H1 (cell line): ENCODE results near the gene BSCL2. TPM values are rescaled to one million over a fixed set of nuclear protein-coding genes. Genes with fewer than 3 reads are reported as not detected.

Experiments used
- CTCF ChIA-PET: fragments of 300-600 bp; sonication (Branson Sonifier 250); formaldehyde crosslinking; loops from one replicate; lab custom pipeline; 2021; ENCODE audit not compliant: partially characterized antibody; lab: Charles Lee
- POLR2A ChIA-PET: fragments of 300-600 bp; sonication (Branson Sonifier 250); formaldehyde crosslinking; loops from one replicate; lab custom pipeline; 2021; ENCODE audit warnings: inconsistent platforms; ENCODE audit not compliant: partially characterized antibody; lab: Charles Lee
- DNase-seq, 2 experiments: peaks; one replicate each; pipeline versions ENCODE4 v3.0.0 to v3.0.0-alpha.2; 2010 to 2022; ENCODE audit warnings: low spot score in 2 of 2, low read depth in 1 of 2, mixed read lengths in 1 of 2
- FAIRE-seq: peaks from 2 replicates; lab custom pipeline; 2011; peaks lifted over from hg19 to GRCh38; lab: Jason Lieb, UNC
- H2AFZ ChIP-seq: 2 replicates; pipeline ENCODE4 v1.8.1; 2012; ENCODE audit warnings: low read length, inconsistent platforms
- H2AK5ac ChIP-seq: 2 replicates; pipeline ENCODE4 v1.6.1; 2013; ENCODE audit warnings: low read depth, low read length
- H2BK120ac ChIP-seq: replicated peaks from 2 replicates; pipeline ENCODE3; 2013; ENCODE audit warnings: low read depth, low read length, inconsistent platforms
- H2BK12ac ChIP-seq: 2 replicates; pipeline ENCODE4 v1.6.1; 2013; ENCODE audit warnings: low read depth, low read length
- H2BK15ac ChIP-seq: 2 replicates; pipeline ENCODE4 v1.6.1; 2013; ENCODE audit warnings: low read length
- H2BK20ac ChIP-seq: 2 replicates; pipeline ENCODE4 v1.6.1; 2013; ENCODE audit warnings: low read length
- H2BK5ac ChIP-seq: 2 replicates; pipeline ENCODE4 v1.6.1; 2013; ENCODE audit warnings: low read depth, low read length
- H3K14ac ChIP-seq: 2 replicates; pipeline ENCODE4 v1.6.1; 2013; ENCODE audit warnings: inconsistent platforms; ENCODE audit not compliant: insufficient read length
- H3K18ac ChIP-seq: 2 replicates; pipeline ENCODE4 v1.6.1; 2013; ENCODE audit warnings: low read length; ENCODE audit errors: extremely low read depth
- H3K23ac ChIP-seq: 2 replicates; pipeline ENCODE4 v1.6.1; 2013; ENCODE audit warnings: inconsistent platforms; ENCODE audit not compliant: insufficient read length
- H3K23me2 ChIP-seq: 2 replicates; pipeline ENCODE4 v1.6.1; 2013; ENCODE audit warnings: low read depth, low read length
- H3K27ac ChIP-seq: 2 replicates; pipeline ENCODE4 v1.6.1; 2011; ENCODE audit warnings: low read depth, low read length, inconsistent platforms
- H3K27me3 ChIP-seq, 4 experiments: replicated peaks in 1 of 4; 1 replicate in 1 of 4; 2 replicates in 3 of 4; pipeline versions ENCODE4 v1.6.1 to v1.8.1; 2011 to 2013; ENCODE audit warnings: low read length in 3 of 4, mild to moderate bottlenecking in 3 of 4, inconsistent platforms in 2 of 4, mixed read lengths in 2 of 4, moderate library complexity in 1 of 4; ENCODE audit not compliant: control insufficient read depth in 3 of 4, insufficient read depth in 3 of 4; ENCODE audit errors: extremely low read depth in 1 of 4
- H3K36me3 ChIP-seq, 4 experiments: 2 replicates each; pipeline versions ENCODE4 v1.6.1 to v1.8.1; 2011 to 2013; ENCODE audit warnings: mild to moderate bottlenecking in 4 of 4, low read length in 3 of 4, moderate library complexity in 2 of 4, control low read depth in 1 of 4, inconsistent platforms in 1 of 4; ENCODE audit not compliant: insufficient read depth in 4 of 4, control insufficient read depth in 2 of 4
- H3K4ac ChIP-seq: replicated peaks from 2 replicates; pipeline ENCODE3; 2013; ENCODE audit warnings: low read length, low read depth, mixed read lengths, inconsistent platforms; ENCODE audit not compliant: insufficient read length
- H3K4me1 ChIP-seq, 4 experiments: replicated peaks in 1 of 4; 1 replicate in 1 of 4; 2 replicates in 3 of 4; pipeline versions ENCODE4 v1.6.1 to v1.8.1; 2011 to 2013; ENCODE audit warnings: low read length in 3 of 4, inconsistent platforms in 2 of 4, mixed read lengths in 1 of 4; ENCODE audit not compliant: insufficient read depth in 4 of 4, control insufficient read depth in 3 of 4
- H3K4me2 ChIP-seq, 2 experiments: 2 replicates each; pipeline versions ENCODE4 v1.6.1 to v1.8.1; 2011 to 2013; ENCODE audit warnings: low read depth in 2 of 2, low read length in 2 of 2, control low read depth in 1 of 2, inconsistent platforms in 1 of 2, mild to moderate bottlenecking in 1 of 2; ENCODE audit not compliant: insufficient read depth in 1 of 2
- H3K4me3 ChIP-seq, 4 experiments: fragments of 200-600, 300-600 bp in 1 of 4; sonication (generic), shearing (Covaris generic), sonication (Bioruptor Twin) in 1 of 4; 2 replicates each; pipeline versions ENCODE4 v1.5.1 to v1.8.1; 2011 to 2016; ENCODE audit warnings: low read length in 4 of 4, low read depth in 3 of 4, control low read depth in 2 of 4, inconsistent platforms in 2 of 4, mild to moderate bottlenecking in 2 of 4, mixed read lengths in 1 of 4, moderate library complexity in 1 of 4; ENCODE audit not compliant: insufficient read depth in 2 of 4; ENCODE audit errors: extremely low read depth in 1 of 4
- H3K56ac ChIP-seq: replicated peaks from 2 replicates; pipeline ENCODE3; 2013; ENCODE audit warnings: low read depth, mild to moderate bottlenecking, mixed read lengths, low read length, inconsistent platforms; ENCODE audit not compliant: insufficient read length
- H3K79me1 ChIP-seq: 2 replicates; pipeline ENCODE4 v1.6.1; 2013; ENCODE audit warnings: low read depth, low read length, control low read depth
- H3K79me2 ChIP-seq, 2 experiments: 2 replicates each; pipeline versions ENCODE4 v1.6.1 to v1.8.1; 2012 to 2013; ENCODE audit warnings: low read length in 2 of 2, mild to moderate bottlenecking in 2 of 2, inconsistent platforms in 1 of 2; ENCODE audit not compliant: insufficient read depth in 2 of 2, control insufficient read depth in 1 of 2
- H3K9ac ChIP-seq, 4 experiments: replicated peaks in 1 of 4; 1 replicate in 1 of 4; 2 replicates in 3 of 4; pipeline versions ENCODE4 v1.6.1 to v1.8.1; 2011 to 2013; ENCODE audit warnings: low read depth in 3 of 4, low read length in 3 of 4, control low read depth in 2 of 4, mild to moderate bottlenecking in 2 of 4, moderate library complexity in 2 of 4, inconsistent platforms in 1 of 4; ENCODE audit errors: extremely low read depth in 1 of 4
- H3K9me3 ChIP-seq, 2 experiments: 2 replicates each; pipeline versions ENCODE4 v1.6.1 to v1.8.1; 2012 to 2013; ENCODE audit warnings: mild to moderate bottlenecking in 2 of 2, moderate library complexity in 2 of 2, control low read depth in 1 of 2, inconsistent platforms in 1 of 2, low read depth in 1 of 2, low read length in 1 of 2, mixed read lengths in 1 of 2; ENCODE audit not compliant: insufficient read depth in 2 of 2
- H4K20me1 ChIP-seq, 2 experiments: replicated peaks in 1 of 2; 2 replicates each; pipeline versions ENCODE3 to v1.8.1; 2011 to 2013; ENCODE audit warnings: inconsistent platforms in 2 of 2, low read length in 2 of 2, mild to moderate bottlenecking in 1 of 2; ENCODE audit not compliant: insufficient read depth in 2 of 2, control insufficient read depth in 1 of 2
- H4K5ac ChIP-seq: 2 replicates; pipeline ENCODE4 v1.6.1; 2013; ENCODE audit warnings: low read length, low read depth, mixed read lengths, inconsistent platforms; ENCODE audit not compliant: insufficient read length
- H4K8ac ChIP-seq: 2 replicates; pipeline ENCODE4 v1.8.0; 2013; ENCODE audit warnings: mild to moderate bottlenecking, moderate library complexity, low read length, inconsistent platforms; ENCODE audit not compliant: insufficient read depth; ENCODE audit errors: extremely low read depth
- H4K91ac ChIP-seq: replicated peaks from 2 replicates; pipeline ENCODE3; 2013; ENCODE audit warnings: low read length, mixed read lengths, inconsistent platforms; ENCODE audit not compliant: insufficient read length
- CREB1 ChIP-seq: IDR thresholded peaks from 2 replicates; pipeline ENCODE4 v1.6.1; 2012; ENCODE audit warnings: inconsistent platforms
- EP300 ChIP-seq, 2 experiments: IDR thresholded peaks; 1 replicate in 1 of 2; 2 replicates in 1 of 2; pipeline ENCODE4 v1.6.1; 2011 to 2012; ENCODE audit warnings: low read depth in 2 of 2, low read length in 2 of 2, mild to moderate bottlenecking in 2 of 2, borderline replicate concordance in 1 of 2, inconsistent platforms in 1 of 2, moderate library complexity in 1 of 2
- JUND ChIP-seq: IDR thresholded peaks from 2 replicates; pipeline ENCODE4 v1.6.1; 2011; ENCODE audit warnings: mild to moderate bottlenecking, improper control_type of control experiment, low read length
- KDM4A ChIP-seq: IDR thresholded peaks from one replicate; pipeline ENCODE4 v1.7.1; 2012; ENCODE audit warnings: low read depth, mild to moderate bottlenecking, moderate library complexity, low read length, inconsistent platforms; ENCODE audit not compliant: severe bottlenecking
- KDM5A ChIP-seq: fragments of 200-600 bp; IDR thresholded peaks from 2 replicates; pipeline ENCODE4 v1.7.1; 2012; ENCODE audit warnings: mild to moderate bottlenecking, low read length, inconsistent platforms, mixed read lengths
- RNF2 ChIP-seq: fragments of 200-900, 300-1000 bp; sonication (generic); IDR thresholded peaks from 2 replicates; pipeline ENCODE4 v1.7.1; 2016; ENCODE audit warnings: borderline replicate concordance, low read depth, mild to moderate bottlenecking, antibody characterized with exemption, low read length; ENCODE audit not compliant: poor library complexity, severe bottlenecking; ENCODE audit errors: missing control alignments
- SIN3A ChIP-seq, 2 experiments: IDR thresholded peaks in 1 of 2; conservative IDR thresholded peaks in 1 of 2; 2 replicates each; pipeline ENCODE4 v1.6.1; 2011 to 2012; ENCODE audit warnings: low read length in 2 of 2, improper control_type of control experiment in 1 of 2, low read depth in 1 of 2, mild to moderate bottlenecking in 1 of 2
- SP2 ChIP-seq: IDR thresholded peaks from 2 replicates; pipeline ENCODE4 v1.6.1; 2012; ENCODE audit warnings: mild to moderate bottlenecking, low read length, inconsistent platforms
- TAF7 ChIP-seq: optimal IDR thresholded peaks from 2 replicates; pipeline ENCODE3; 2011; ENCODE audit warnings: low read depth, mild to moderate bottlenecking, inconsistent platforms, low read length, moderate library complexity, borderline replicate concordance
- TEAD4 ChIP-seq: IDR thresholded peaks from 2 replicates; pipeline ENCODE4 v1.6.1; 2012; ENCODE audit warnings: low read depth, low read length, inconsistent platforms, mixed read lengths
- WGBS, 2 experiments: shearing (Covaris generic) in 1 of 2; methylation state at CpG; one replicate each; pipeline versions ENCODE4 v1.1.6 to v1.1.7; 2013 to 2015; ENCODE audit warnings: low lambda C conversion rate in 2 of 2, mixed read lengths in 2 of 2, inconsistent platforms in 1 of 2, low coverage in 1 of 2, missing lambda C conversion rate in 1 of 2; ENCODE audit not compliant: insufficient replicate concordance in 2 of 2, insufficient coverage in 1 of 2, insufficient read length in 1 of 2; ENCODE audit errors: extremely low coverage in 1 of 2, missing lambda C conversion rate in 1 of 2; 5-methylcytosine and 5-hydroxymethylcytosine counted together
- polyA plus RNA-seq, 7 experiments: library from polyadenylated mRNA; depleted of rRNA in 3 of 7; stranded (reverse) in 5 of 7; unstranded in 2 of 7; fragments of >200 nt in 5 of 7; fragments of 200-250 nt in 2 of 7; gene quantifications; 1 replicate in 5 of 7; 2 replicates in 1 of 7; 4 replicates in 1 of 7; pipeline versions ENCODE4 v1.2.1 to v1.2.3, GENCODE V29; 2011 to 2013; ENCODE audit warnings: missing spikeins in 2 of 7, mixed read lengths in 2 of 7
- total RNA-seq: library from RNA; stranded (reverse); fragmentation: NEBNext Ultra II Directional; extraction: Animal tissue kit (Norgen Biotek cat#: 25700); gene quantifications from 2 replicates; pipeline ENCODE4 v1.2.1, GENCODE V29; 2021

The BSCL2 gene
- total and polyA plus RNA-seq, 2 of the 8 experiments (the other 6 are each of a cell fraction or from before 2014, with no cell fraction given) = 59.5 to 264 TPM

DNA sequence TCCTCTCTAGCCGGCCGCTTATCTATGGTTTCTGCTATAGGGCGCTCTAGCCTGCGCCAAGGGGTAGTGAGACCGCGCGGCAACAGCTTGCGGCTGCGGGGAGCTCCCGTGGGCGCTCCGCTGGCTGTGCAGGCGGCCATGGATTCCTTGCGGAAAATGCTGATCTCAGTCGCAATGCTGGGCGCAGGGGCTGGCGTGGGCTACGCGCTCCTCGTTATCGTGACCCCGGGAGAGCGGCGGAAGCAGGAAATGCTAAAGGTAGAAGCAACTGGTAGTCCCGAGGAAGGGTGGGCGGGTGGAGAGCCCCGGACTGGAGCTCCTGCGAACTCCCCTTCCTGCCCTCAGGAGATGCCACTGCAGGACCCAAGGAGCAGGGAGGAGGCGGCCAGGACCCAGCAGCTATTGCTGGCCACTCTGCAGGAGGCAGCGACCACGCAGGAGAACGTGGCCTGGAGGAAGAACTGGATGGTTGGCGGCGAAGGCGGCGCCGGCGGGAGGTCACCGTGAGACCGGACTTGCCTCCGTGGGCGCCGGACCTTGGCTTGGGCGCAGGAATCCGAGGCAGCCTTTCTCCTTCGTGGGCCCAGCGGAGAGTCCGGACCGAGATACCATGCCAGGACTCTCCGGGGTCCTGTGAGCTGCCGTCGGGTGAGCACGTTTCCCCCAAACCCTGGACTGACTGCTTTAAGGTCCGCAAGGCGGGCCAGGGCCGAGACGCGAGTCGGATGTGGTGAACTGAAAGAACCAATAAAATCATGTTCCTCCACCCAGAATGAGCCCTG, 35.4 kb downstream of the BSCL2 start, which contains the start of the genes LBHD1 and UQCC3:
TSS of gene LBHD1 (minus strand) at position 660 of the 782 bp plus-strand sequence. CDS start 2,236 bp downstream, outside the sequence.
TSS of gene UQCC3 (plus strand) at position 66 of the 782 bp plus-strand sequence. CDS start at position 139, 73 bp downstream.
- H3K23ac ChIP-seq = no peak within 1 kb of the TSS
- H3K27me3 ChIP-seq = no peaks in the 10 kb centered on the region
- H3K4ac ChIP-seq = peak within 1 kb of the TSS; percentile 94
- peak within 1 kb of the TSS; percentile 63 for H3K27ac ChIP-seq
- no peaks in the 10 kb centered on the region for H4K20me1 ChIP-seq
- no peak within 1 kb of the TSS for H2BK20ac ChIP-seq
- H3K36me3 ChIP-seq = peaks cover 7 to 30% (median 10%) of the 10 kb centered on the region in 4 experiments; a peak in 5 of 8 replicates
- no peak within 1 kb of the TSS for H2BK15ac ChIP-seq
- H3K4me1 ChIP-seq = peaks cover 2 to 7% (median 2%) of the 10 kb centered on the region in 4 experiments; a peak in 5 of 7 replicates
- ChIA-PET CTCF (interaction anchor here (0.6 to 3.1 kb wide), 12 partner anchors 8 to 328 kb away, joined by 3 to 10 read pairs (median 4); partner anchors contain the start of genes LRRN4CL and TMEM179B), POLR2A (interaction anchor here (0.6 to 61.4 kb wide), 42 partner anchors 11 to 277 kb away, joined by 3 to 2041 read pairs (median 4); partner anchors contain the start of genes B3GAT3, BSCL2, C11orf98 and CSKMT)
- peak within 1 kb of the TSS; percentile 95 for H4K91ac ChIP-seq
- FAIRE-seq = no peak
- peak within 1 kb of the TSS; percentile 66 to 89 (median 78) for H3K9ac ChIP-seq
- peak within 1 kb of the TSS; percentile 83 for H3K56ac ChIP-seq
- peak within 1 kb of the TSS; percentile 80 to 90 for H3K4me2 ChIP-seq
- peak within 1 kb of the TSS; percentile 91 for H4K5ac ChIP-seq
- peaks cover 8% of the 10 kb centered on the region for H3K79me1 ChIP-seq
- H3K9me3 ChIP-seq = no peaks in the 10 kb centered on the region
- no peak within 1 kb of the TSS; the same call in 1 of the 2 replicates for H2AFZ ChIP-seq
- peak within 1 kb of the TSS; percentile 88 to 97 (median 92) for H3K4me3 ChIP-seq
- H2AK5ac ChIP-seq = peak within 1 kb of the TSS; percentile 93; the same call in 1 of the 2 replicates
- peak within 1 kb of the TSS; percentile 80 for H2BK5ac ChIP-seq
- peak within 1 kb of the TSS; percentile 100 for H3K18ac ChIP-seq
- peak within 1 kb of the TSS; percentile 53 for H2BK12ac ChIP-seq
- 2% methylated on average over 57 of the region's 59 CpGs; no CpG with 5 or more reads in 1 of the 2 experiments for WGBS, 2 experiments
- peak; percentile 34 to 88 for DNase-seq
- peaks cover 0 to 15% of the 10 kb centered on the region in 2 experiments; a peak in 1 of 4 replicates for H3K79me2 ChIP-seq
- peak within 1 kb of the TSS; percentile 97 for H4K8ac ChIP-seq
- H2BK120ac ChIP-seq = no peak within 1 kb of the TSS
- peak within 1 kb of the TSS; percentile 37 for H3K14ac ChIP-seq
- peaks cover 11% of the 10 kb centered on the region for H3K23me2 ChIP-seq
- TF ChIP-seq KDM5A = 0 out of 2 replicates have a peak, but pooled peaks have one; percentile 50
- TF ChIP-seq CREB1 = peak; percentile 36; the same call in 1 of the 2 replicates
- TF ChIP-seq RNF2 = no peak
- peak; percentile 31; the same call in 1 of the 2 replicates for TF ChIP-seq JUND
- peak; percentile 63 to 87; a peak in 3 of 4 replicates for TF ChIP-seq SIN3A (conservative IDR thresholded peaks at IDR 0.05 in 1 of 2, IDR thresholded peaks at IDR 0.05 in 1 of 2; ENCODE audit: low read depth in 1 of 2, low read length in 2 of 2)
- peak; percentile 69 for TF ChIP-seq TAF7
- TF ChIP-seq SP2 = peak; percentile 98
- peak; percentile 47 for TF ChIP-seq TEAD4
- TF ChIP-seq KDM4A = peak; percentile 54
- TF ChIP-seq EP300 (IDR thresholded peaks at IDR 0.05; ENCODE audit: borderline replicate concordance in 1 of 2, low read depth in 2 of 2, low read length in 2 of 2) = no peak
